ENCODE data around the gene TSHR.
A peak's percentile ranks its signal among the peaks of the same experiment; 100 is the strongest.
"Not testable (repeated sequence)": the region's sequence is repeated elsewhere in the genome, so short reads cannot be mapped to it uniquely, and the experiment has no call there.

The TSHR gene

GRCh38 chr14:81113945-81114820, 158.8 kb downstream of the TSHR start:
- not testable (repeated sequence) for H3K4me3 ChIP-seq, H3K27ac ChIP-seq

- Histone ChIP-seq H3K4me3 (no peak overlapping the region), H3K27ac (peak overlapping the region in 1 of 21 experiments; percentile 39)
Measured at GRCh38 chr14:81120501-81120900, 165.1 kb downstream of the TSHR start.

- no peak overlapping the region for H3K27ac ChIP-seq
- no peak overlapping the region for H3K4me3 ChIP-seq
Measured at GRCh38 chr14:81122326-81122725, 166.9 kb downstream of the TSHR start.

- no peak overlapping the region for H3K4me3 ChIP-seq
- no peak overlapping the region for H3K27ac ChIP-seq
Measured at GRCh38 chr14:81123811-81124210, 168.4 kb downstream of the TSHR start.

DNA sequence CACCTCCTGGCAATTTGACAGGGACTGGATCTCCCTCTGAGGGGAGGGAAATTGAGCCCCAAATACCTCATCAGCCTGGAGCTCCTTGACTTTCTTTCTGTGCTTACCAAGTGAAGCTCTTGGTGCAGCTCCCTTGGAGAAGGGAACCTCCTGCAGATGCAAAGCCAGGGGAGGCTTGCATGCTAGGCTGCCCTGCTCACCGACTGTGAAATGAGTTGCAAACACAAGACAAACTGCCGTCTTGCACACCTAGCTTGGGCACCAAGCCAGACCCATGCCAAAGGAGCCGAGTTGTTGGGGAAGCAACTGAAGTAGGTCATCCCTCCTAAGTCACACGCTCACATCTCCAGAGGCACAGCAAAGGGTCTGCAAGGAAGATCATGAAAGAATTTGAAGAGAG, 170.1 kb downstream of the TSHR start:
- Histone ChIP-seq H3K4me3 (no peak overlapping the region), H3K27ac (no peak overlapping the region)

GRCh38 chr14:81127785-81128184, 172.4 kb downstream of the TSHR start:
- H3K4me3 ChIP-seq, result no peak overlapping the region
- H3K27ac ChIP-seq, result no peak overlapping the region

DNA sequence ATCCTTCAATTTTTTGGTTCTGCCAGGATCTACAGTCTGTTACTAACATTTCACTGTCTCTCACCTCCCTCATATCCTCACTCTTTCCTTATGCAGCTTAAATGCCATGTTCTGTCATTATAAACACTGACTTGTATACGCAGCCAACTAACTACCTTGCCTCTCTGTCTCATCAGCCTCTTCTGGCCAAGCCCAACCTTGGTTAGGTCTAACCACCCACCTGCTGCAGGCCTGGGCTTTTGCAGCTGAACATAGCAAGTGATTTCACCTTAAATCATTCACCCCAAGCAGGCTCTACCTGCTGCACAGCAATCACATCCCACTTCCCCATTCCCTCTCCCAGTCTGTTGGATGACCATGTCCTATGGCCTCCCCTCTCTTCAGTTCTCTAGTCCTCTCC, 173.8 kb downstream of the TSHR start:
- no peak overlapping the region for H3K4me3 ChIP-seq
- H3K27ac ChIP-seq, result no peak overlapping the region

GRCh38 chr14:81132468-81132867, 177.0 kb downstream of the TSHR start:
- Histone ChIP-seq H3K27ac (no peak overlapping the region), H3K4me3 (no peak overlapping the region)

- Histone ChIP-seq H3K27ac (no peak overlapping the region), H3K4me3 (no peak overlapping the region)
Measured at GRCh38 chr14:81133400-81133799, 178.0 kb downstream of the TSHR start.

GRCh38 chr14:81137316-81137715, 181.9 kb downstream of the TSHR start:
- H3K27ac ChIP-seq, result no peak overlapping the region
- no peak overlapping the region for H3K4me3 ChIP-seq

DNA sequence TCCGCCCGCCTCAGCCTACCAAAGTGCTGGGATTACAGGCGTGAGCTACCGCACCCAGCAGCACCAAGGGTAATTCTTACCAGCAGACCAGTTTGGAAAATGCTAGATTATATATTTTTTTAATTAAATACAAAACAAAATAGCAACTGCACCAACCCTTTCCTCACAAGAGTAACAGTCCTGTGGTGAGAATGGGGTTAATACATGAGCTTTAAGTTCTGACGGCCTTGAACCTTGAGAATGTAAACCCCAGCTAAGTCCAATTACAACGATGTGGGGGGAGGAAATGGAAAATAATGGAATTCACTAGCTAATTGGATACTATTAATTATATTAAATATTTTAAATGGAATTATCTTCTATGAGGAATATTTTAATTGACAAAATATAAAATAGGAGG, 183.0 kb downstream of the TSHR start:
- Histone ChIP-seq H3K4me3 (no peak overlapping the region), H3K27ac (no peak overlapping the region)

GRCh38 chr14:81141426-81141825, 186.0 kb downstream of the TSHR start:
- H3K27ac ChIP-seq, result no peak overlapping the region
- H3K4me3 ChIP-seq, result no peak overlapping the region

DNA sequence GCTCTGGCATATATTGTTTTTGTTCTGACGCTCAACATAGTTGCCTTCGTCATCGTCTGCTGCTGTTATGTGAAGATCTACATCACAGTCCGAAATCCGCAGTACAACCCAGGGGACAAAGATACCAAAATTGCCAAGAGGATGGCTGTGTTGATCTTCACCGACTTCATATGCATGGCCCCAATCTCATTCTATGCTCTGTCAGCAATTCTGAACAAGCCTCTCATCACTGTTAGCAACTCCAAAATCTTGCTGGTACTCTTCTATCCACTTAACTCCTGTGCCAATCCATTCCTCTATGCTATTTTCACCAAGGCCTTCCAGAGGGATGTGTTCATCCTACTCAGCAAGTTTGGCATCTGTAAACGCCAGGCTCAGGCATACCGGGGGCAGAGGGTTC, 188.4 kb downstream of the TSHR start:
- peak overlapping the region in 1 of 21 experiments; percentile 8 for H3K27ac ChIP-seq
- no peak overlapping the region for H3K4me3 ChIP-seq

DNA sequence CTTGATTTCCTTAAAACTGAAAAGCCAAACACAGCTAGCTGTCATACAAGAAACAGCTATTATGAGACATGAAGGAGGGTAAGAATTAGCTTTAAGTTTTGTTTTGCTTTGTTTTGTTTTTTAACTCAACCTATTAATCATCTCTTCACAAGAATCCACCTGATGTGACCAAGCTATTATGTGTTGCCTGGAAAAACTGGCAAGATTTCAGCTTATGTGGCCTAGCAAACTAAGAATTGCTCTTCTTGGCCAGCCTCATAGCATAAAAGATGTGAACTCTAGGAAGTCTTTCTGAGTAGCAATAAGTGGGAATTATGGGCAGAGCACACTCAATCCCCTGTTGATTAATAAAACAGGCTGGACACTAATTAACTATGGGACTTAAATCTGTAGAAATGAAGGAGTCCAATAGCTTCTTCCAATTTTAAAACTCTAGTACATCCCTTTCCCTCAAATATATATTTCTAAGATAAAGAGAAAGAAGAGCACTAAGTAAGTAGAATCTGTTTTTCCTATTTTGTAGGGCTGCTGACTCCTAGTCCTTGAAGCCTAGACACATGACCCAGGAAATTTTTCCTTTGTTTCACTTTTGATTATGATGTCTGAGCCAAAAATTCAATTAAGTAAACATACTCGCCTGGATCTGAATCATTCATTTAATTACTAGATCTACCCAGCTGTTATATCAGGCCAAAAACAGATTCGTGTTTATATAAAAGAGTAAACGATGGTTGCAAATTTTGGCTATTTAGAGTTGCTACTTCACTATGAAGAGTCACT, 189.6 kb downstream of the TSHR start:
- Histone ChIP-seq H3K27ac (peak overlapping the region in 1 of 21 experiments; percentile 8), H3K4me3 (no peak overlapping the region)

GRCh38 chr14:81147140-81147897, 191.9 kb downstream of the TSHR start:
- Histone ChIP-seq H3K4me3 (no peak overlapping the region), H3K27ac (no peak overlapping the region)

DNA sequence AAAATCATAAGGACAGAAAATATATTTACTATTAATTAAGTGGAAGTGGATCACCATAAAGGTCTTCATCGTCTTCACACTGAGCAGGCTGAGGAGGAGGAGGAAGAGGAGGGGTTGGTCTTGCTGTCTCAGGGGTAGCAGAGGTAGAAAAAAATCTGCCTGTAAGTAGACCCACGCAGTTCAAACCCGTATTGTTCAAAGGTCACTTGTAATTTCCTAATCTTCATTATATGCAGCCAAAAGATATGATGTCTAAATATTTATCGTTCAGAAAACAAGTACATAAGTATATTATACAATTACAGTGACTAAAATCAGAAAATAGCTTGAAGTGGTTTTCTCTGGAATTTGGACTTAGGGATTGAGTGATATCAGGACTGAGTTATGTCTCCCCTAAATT, 193.2 kb downstream of the TSHR start:
- Histone ChIP-seq H3K27ac (no peak overlapping the region), H3K4me3 (no peak overlapping the region)

GRCh38 chr14:81153187-81153586, 197.8 kb downstream of the TSHR start:
- H3K4me3 ChIP-seq, result no peak overlapping the region
- no peak overlapping the region for H3K27ac ChIP-seq

DNA sequence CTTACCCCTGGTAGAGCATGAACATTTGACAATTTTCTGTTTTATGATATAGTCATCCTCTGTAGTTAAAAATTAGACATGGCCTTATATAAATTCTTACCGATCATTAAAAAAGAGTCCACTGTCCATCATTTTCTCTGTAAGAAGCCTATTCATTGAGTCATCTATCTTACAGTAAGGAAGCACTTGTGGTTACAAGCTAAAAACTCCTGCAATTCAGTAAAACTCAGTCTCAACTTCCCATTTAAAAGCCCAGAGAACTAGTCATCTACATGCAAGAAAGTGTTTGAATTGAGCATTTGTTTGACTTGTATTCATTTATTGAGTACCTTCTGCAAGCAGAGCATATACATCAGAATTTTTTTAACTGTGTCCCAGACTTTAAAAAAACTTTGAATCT, 202.0 kb downstream of the TSHR start:
- no peak overlapping the region for H3K4me3 ChIP-seq
- H3K27ac ChIP-seq, result no peak overlapping the region

DNA sequence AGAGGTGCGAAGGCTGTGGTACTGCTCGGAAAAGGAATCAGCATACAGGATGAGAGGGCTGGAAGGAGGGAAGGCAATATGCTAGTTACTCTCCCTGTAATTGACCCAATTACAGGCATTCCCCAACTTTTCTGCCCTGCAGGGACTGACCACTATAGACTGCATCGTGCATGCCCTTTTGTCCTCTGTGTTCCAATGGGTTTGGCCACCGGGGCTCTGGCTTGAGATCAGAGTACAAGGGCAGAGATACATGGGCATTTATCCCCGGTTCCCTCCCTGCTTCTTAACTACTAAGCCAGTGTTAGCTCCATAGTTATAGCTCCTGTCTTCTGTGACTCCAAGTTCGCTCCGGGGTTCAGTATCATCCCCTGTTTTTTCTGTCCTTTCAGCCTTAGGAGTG, 205.7 kb downstream of the TSHR start:
- Histone ChIP-seq H3K4me3 (no peak overlapping the region), H3K27ac (no peak overlapping the region)

DNA sequence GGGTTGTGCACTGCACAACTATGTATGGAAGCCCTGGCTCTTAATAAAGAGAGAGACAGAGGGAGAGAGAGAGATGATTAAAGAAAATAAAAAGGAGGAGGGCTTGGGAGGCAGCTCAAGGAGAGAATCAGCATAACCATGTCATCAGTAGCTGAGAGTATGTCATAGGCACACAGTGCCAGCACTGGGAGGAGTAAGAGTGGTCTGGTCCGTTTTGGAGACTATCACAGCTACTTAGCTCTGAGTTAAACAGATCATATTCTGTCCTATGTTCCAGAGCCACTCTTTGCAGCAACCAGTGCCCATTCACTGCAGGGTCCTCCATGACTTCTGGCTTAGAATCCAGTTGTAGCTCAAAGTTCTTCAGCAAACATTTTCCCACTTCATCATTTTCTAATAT, 206.3 kb downstream of the TSHR start:
- Histone ChIP-seq H3K27ac (no peak overlapping the region), H3K4me3 (no peak overlapping the region)

All from skin epidermis (tissue), 12 donors.